HL-60 (cell line): ENCODE results near the gene CDHR3.

Experiments
- DNase-seq, 2 experiments: peaks; one replicate each; pipeline ENCODE4 v3.0.0-alpha.2; 2010 to 2020; ENCODE audit warnings: low read depth in 1 of 2, low spot score in 1 of 2
- H3K27ac ChIP-seq: fragments of 250-450 bp; sonication (Bioruptor Pico); replicated peaks from 2 replicates; pipeline ENCODE4 v1.5.1; 2020; ENCODE audit warnings: mild to moderate bottlenecking, moderate library complexity
- H3K27me3 ChIP-seq: fragments of 250-450 bp; sonication (Bioruptor Pico); 2 replicates; pipeline ENCODE4 v1.5.1; 2021; ENCODE audit warnings: mild to moderate bottlenecking, moderate library complexity; ENCODE audit not compliant: insufficient read depth, poor library complexity, severe bottlenecking
- H3K4me3 ChIP-seq: replicated peaks from 2 replicates; pipeline ENCODE4 v1.5.1; 2011; ENCODE audit warnings: mild to moderate bottlenecking, control low read depth, low read length; ENCODE audit not compliant: insufficient read depth
- CTCF ChIP-seq: IDR thresholded peaks from one replicate; pipeline ENCODE4 v1.5.1; 2011; ENCODE audit warnings: low read length, control low read depth, inconsistent platforms; ENCODE audit not compliant: insufficient read depth
- GABPA ChIP-seq: IDR thresholded peaks from 2 replicates; pipeline ENCODE4 v1.6.1; 2012; ENCODE audit warnings: low read depth
- POLR2AphosphoS5 ChIP-seq: IDR thresholded peaks from 2 replicates; pipeline ENCODE4 v1.6.1; 2012; ENCODE audit warnings: low read depth
- REST ChIP-seq: IDR thresholded peaks from 2 replicates; pipeline ENCODE4 v1.6.1; 2012; ENCODE audit warnings: low read depth; ENCODE audit not compliant: insufficient replicate concordance
- SPI1 ChIP-seq: IDR thresholded peaks from 2 replicates; pipeline ENCODE4 v1.6.1; 2012; ENCODE audit warnings: low read depth, mild to moderate bottlenecking, borderline replicate concordance

CDHR3 gene

GRCh38 chr7:105990727-105991453 lies 27.8 kb downstream of the CDHR3 start:
- TF ChIP-seq REST: no peak
- no peak for TF ChIP-seq GABPA
- TF ChIP-seq CTCF: no peak
- TF ChIP-seq POLR2AphosphoS5: no peak
- no peak for TF ChIP-seq SPI1
- Histone ChIP-seq H3K27ac (no peak overlapping the region), H3K27me3 (peaks cover 35% of the 10 kb centered on the region), H3K4me3 (no peak overlapping the region)
- DNase-seq: no peak

DNA sequence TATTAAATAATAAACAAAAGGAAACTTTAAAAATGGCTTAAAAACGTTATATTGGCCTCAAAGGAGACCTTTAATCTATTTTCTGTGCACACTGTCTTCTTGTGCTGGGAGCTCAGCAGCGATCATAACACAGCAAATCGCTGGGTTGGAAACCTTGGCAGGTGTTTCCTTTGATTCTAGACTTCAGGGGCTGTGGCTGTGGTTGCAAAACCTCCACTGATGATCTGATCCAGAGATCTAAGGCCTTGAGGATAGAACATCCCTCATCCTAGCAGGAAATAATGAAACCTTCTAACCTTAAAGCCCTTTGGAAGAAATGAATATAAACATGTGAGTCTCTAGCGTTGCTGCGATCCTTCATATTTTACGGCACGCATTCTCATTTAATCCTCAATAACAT lies 29.8 kb downstream of the CDHR3 start:
- DNase-seq: no peak
- TF ChIP-seq CTCF (no peak), SPI1 (no peak), REST (no peak), GABPA (no peak), POLR2AphosphoS5 (no peak)
- H3K27me3 ChIP-seq: peaks cover 27% of the 10 kb centered on the region
- H3K27ac ChIP-seq: no peak overlapping the region
- no peak overlapping the region for H3K4me3 ChIP-seq

GRCh38 chr7:105996860-105997737 lies 34.0 kb downstream of the CDHR3 start:
- no peak overlapping the region for H3K27ac ChIP-seq
- peaks cover 6% of the 10 kb centered on the region for H3K27me3 ChIP-seq
- no peak for TF ChIP-seq GABPA
- no peak for TF ChIP-seq CTCF
- TF ChIP-seq POLR2AphosphoS5: no peak
- no peak for TF ChIP-seq REST
- TF ChIP-seq SPI1: no peak
- no peak for DNase-seq
- no peak overlapping the region for H3K4me3 ChIP-seq
